ENCODE data around the gene RPS6KC1.

- TF ChIP-seq CTCF (IDR thresholded peaks at IDR 0.05), result no peak
- TF ChIP-seq EZH2 (IDR thresholded peaks at IDR 0.05; ENCODE audit: borderline replicate concordance, insufficient read depth, low read depth, low read length, poor library complexity, severe bottlenecking), result no peak
These were observed 53.6 kb downstream of the RPS6KC1 start for GRCh38 chr1:213104604-213105003.
